ENCODE data around the gene ZNF574. TPM values are rescaled to one million over a fixed set of nuclear protein-coding genes. Genes with fewer than 3 reads are reported as not detected.

Gene ZNF574
- total and polyA plus RNA-seq, 12 donors = 3.4 to 11.1 (median 8.0) TPM

- Histone ChIP-seq H3K36me3 (peaks cover 0 to 32% (median 24%) of the 10 kb centered on the region in 9 donors), H3K9me3 (no peaks in the 10 kb centered on the region), H3K27ac (peak overlapping the region; percentile 86 to 98 (median 90)), H3K4me3 (peak overlapping the region; percentile 73 to 97 (median 84)), H3K27me3 (no peaks in the 10 kb centered on the region), H3K4me1 (peaks cover 5 to 27% (median 23%) of the 10 kb centered on the region in 9 donors)
- ATAC-seq (peak in 1 of 8 donors; percentile 0), DNase-seq (peak; percentile 39 to 42)
- TF ChIP-seq, protein P1, sequence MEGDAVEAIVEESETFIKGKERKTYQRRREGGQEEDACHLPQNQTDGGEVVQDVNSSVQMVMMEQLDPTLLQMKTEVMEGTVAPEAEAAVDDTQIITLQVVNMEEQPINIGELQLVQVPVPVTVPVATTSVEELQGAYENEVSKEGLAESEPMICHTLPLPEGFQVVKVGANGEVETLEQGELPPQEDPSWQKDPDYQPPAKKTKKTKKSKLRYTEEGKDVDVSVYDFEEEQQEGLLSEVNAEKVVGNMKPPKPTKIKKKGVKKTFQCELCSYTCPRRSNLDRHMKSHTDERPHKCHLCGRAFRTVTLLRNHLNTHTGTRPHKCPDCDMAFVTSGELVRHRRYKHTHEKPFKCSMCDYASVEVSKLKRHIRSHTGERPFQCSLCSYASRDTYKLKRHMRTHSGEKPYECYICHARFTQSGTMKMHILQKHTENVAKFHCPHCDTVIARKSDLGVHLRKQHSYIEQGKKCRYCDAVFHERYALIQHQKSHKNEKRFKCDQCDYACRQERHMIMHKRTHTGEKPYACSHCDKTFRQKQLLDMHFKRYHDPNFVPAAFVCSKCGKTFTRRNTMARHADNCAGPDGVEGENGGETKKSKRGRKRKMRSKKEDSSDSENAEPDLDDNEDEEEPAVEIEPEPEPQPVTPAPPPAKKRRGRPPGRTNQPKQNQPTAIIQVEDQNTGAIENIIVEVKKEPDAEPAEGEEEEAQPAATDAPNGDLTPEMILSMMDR (IDR thresholded peaks at IDR 0.05) = no peak
- 1 to 2% methylated on average over 30 to 33 of the region's 33 CpGs for WGBS, 2 donors
- intact Hi-C loops (cut with DNase I) = loop anchor here in 2 of 10 donors (10.0 kb wide), 1 partner anchor 82 kb away; the partner anchor contains the start of gene ATP1A3 (in 2 of the 2)
These were observed 496 bp downstream of the ZNF574 start for GRCh38 chr19:42076380-42076944.

DNA sequence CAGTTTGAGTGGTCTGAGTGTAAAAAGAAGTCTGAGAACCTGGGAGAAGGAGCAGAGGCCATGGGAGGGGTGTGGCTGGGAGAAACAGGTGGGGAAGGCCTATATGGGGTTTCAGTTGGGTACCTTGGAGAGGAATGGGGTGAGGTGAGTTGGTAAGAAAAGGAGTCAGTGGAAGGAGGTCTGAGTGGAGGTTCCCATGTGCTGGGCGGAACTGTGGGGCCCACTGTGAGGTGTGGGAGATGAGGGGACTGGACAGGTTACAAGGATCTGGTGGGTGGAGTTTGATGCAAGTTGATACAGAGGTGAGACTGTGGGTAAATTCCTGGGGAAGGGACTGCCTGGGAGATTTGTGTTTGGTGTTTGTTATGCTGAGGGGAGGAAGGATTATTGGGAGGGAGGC is 2.1 kb downstream of the ZNF574 start:
- no peaks in the 10 kb centered on the region for H3K27me3 ChIP-seq
- WGBS, 2 donors = 86 to 94% methylated on average over 1 of the region's 1 CpG
- H3K27ac ChIP-seq = no peak overlapping the region
- intact Hi-C loops (cut with DNase I) = loop anchor here in 2 of 10 donors (10.0 kb wide), 1 partner anchor 83 kb away; the partner anchor contains the start of gene ATP1A3 (in 2 of the 2)
- no peak for ATAC-seq
- no peak overlapping the region for H3K4me3 ChIP-seq
- no peak for DNase-seq
- H3K9me3 ChIP-seq = no peaks in the 10 kb centered on the region
- peaks cover 0 to 47% (median 24%) of the 10 kb centered on the region in 9 donors for H3K36me3 ChIP-seq
- peaks cover 5 to 36% (median 23%) of the 10 kb centered on the region in 9 donors for H3K4me1 ChIP-seq
- TF ChIP-seq, protein P1 (IDR thresholded peaks at IDR 0.05) = no peak

DNA sequence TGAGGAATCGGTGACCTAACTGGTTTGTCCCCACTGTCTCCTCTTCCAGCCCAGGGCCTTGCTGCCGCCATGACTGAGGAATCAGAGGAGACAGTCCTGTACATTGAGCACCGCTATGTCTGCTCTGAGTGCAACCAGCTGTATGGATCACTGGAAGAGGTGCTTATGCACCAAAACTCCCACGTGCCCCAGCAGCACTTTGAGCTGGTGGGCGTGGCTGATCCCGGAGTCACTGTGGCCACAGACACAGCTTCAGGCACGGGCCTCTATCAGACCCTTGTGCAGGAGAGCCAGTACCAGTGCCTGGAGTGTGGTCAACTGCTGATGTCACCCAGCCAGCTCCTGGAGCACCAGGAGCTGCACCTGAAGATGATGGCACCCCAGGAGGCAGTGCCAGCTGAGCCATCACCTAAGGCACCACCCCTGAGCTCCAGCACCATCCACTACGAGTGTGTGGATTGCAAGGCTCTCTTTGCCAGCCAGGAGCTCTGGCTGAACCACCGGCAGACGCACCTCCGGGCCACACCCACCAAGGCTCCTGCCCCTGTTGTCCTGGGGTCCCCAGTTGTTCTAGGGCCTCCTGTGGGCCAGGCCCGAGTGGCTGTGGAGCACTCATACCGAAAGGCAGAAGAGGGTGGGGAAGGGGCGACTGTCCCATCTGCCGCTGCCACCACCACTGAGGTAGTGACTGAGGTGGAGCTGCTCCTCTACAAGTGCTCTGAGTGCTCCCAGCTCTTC is 2.7 kb downstream of the ZNF574 start:
- no peak overlapping the region for H3K4me3 ChIP-seq
- intact Hi-C loops (cut with DNase I) = loop anchor here in 2 of 10 donors (10.0 kb wide), 1 partner anchor 84 kb away; the partner anchor contains the start of gene ATP1A3 (in 2 of the 2)
- H3K4me1 ChIP-seq = peaks cover 5 to 36% (median 23%) of the 10 kb centered on the region in 9 donors
- no peak for ATAC-seq
- H3K27ac ChIP-seq = no peak overlapping the region
- no peaks in the 10 kb centered on the region for H3K9me3 ChIP-seq
- H3K27me3 ChIP-seq = no peaks in the 10 kb centered on the region
- H3K36me3 ChIP-seq = peaks cover 0 to 51% (median 24%) of the 10 kb centered on the region in 9 donors
- no peak for DNase-seq
- TF ChIP-seq, protein P1 (IDR thresholded peaks at IDR 0.05) = no peak
- WGBS, 2 donors = 74 to 79% methylated on average over 15 of the region's 15 CpGs

DNA sequence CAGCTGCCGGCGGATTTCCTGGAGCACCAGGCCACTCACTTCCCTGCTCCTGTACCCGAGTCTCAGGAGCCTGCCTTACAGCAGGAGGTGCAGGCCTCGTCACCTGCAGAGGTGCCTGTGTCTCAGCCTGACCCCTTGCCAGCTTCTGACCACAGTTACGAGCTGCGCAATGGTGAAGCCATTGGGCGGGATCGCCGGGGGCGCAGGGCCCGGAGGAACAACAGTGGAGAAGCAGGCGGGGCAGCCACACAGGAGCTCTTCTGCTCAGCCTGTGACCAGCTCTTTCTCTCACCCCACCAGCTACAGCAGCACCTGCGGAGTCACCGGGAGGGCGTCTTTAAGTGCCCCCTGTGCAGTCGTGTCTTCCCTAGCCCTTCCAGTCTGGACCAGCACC is 3.3 kb downstream of the ZNF574 start:
- WGBS, 2 donors = 87 to 88% methylated on average over 16 of the region's 16 CpGs
- Histone ChIP-seq H3K4me1 (peaks cover 5 to 36% (median 23%) of the 10 kb centered on the region in 9 donors), H3K36me3 (peaks cover 0 to 55% (median 24%) of the 10 kb centered on the region in 9 donors), H3K9me3 (no peaks in the 10 kb centered on the region), H3K27me3 (no peaks in the 10 kb centered on the region), H3K27ac (no peak overlapping the region), H3K4me3 (no peak overlapping the region)
- intact Hi-C loops (cut with DNase I) = loop anchor here in 2 of 10 donors (10.0 kb wide), 1 partner anchor 84 kb away; the partner anchor contains the start of gene ATP1A3 (in 2 of the 2)
- TF ChIP-seq, protein P1 (IDR thresholded peaks at IDR 0.05) = no peak
- no peak for ATAC-seq
- DNase-seq = no peak

Measured in heart right ventricle (tissue), 16 donors.